Astrocyte (in vitro differentiated cells and primary cell): ENCODE measurements around the gene CDH13. TPM values are rescaled to one million over a fixed set of nuclear protein-coding genes. Genes with fewer than 3 reads are reported as not detected.

Experiments used
- DNase-seq: peaks from one replicate; pipeline ENCODE4 v3.0.0-alpha.2; 2010; ENCODE audit warnings: low read depth
- FAIRE-seq: peaks from 2 replicates; lab custom pipeline; 2011; peaks lifted over from hg19 to GRCh38; lab: Jason Lieb, UNC
- H2AFZ ChIP-seq: 2 replicates; pipeline ENCODE4 v1.6.0; 2012; ENCODE audit warnings: low read depth, low read length, inconsistent platforms
- H3K27ac ChIP-seq: 2 replicates; pipeline ENCODE4 v1.5.1; 2011; ENCODE audit warnings: low read depth, low read length, inconsistent platforms
- H3K27me3 ChIP-seq: 2 replicates; pipeline ENCODE4 v1.6.0; 2011; ENCODE audit warnings: low read length, inconsistent platforms; ENCODE audit not compliant: insufficient read depth
- H3K36me3 ChIP-seq: 2 replicates; pipeline ENCODE4 v1.5.1; 2011; ENCODE audit warnings: low read length, inconsistent platforms; ENCODE audit not compliant: insufficient read depth
- H3K4me1 ChIP-seq: 2 replicates; pipeline ENCODE4 v1.5.1; 2011; ENCODE audit warnings: low read length, inconsistent platforms; ENCODE audit not compliant: insufficient read depth
- H3K4me2 ChIP-seq: 2 replicates; pipeline ENCODE4 v1.6.0; 2012; ENCODE audit warnings: low read length, inconsistent platforms
- H3K4me3 ChIP-seq: 2 replicates; pipeline ENCODE4 v1.5.1; 2011; ENCODE audit warnings: low read depth, mild to moderate bottlenecking, low read length, inconsistent platforms; ENCODE audit not compliant: insufficient read depth
- H3K79me2 ChIP-seq: 2 replicates; pipeline ENCODE4 v1.6.0; 2012; ENCODE audit warnings: mild to moderate bottlenecking, low read length, inconsistent platforms; ENCODE audit not compliant: insufficient read depth
- H3K9ac ChIP-seq: 2 replicates; pipeline ENCODE4 v1.6.0; 2012; ENCODE audit warnings: mild to moderate bottlenecking, low read length, inconsistent platforms
- H3K9me3 ChIP-seq: 2 replicates; pipeline ENCODE4 v1.5.1; 2012; ENCODE audit warnings: low read depth, mild to moderate bottlenecking, low read length, inconsistent platforms; ENCODE audit not compliant: insufficient read depth
- H4K20me1 ChIP-seq: 2 replicates; pipeline ENCODE4 v1.6.0; 2012; ENCODE audit warnings: low read length, inconsistent platforms; ENCODE audit not compliant: insufficient read depth
- H3K27ac Mint-ChIP-seq: one replicate; pipeline ENCODE4 v1.8.0; 2021; ENCODE audit warnings: mild to moderate bottlenecking, mixed read lengths; ENCODE audit not compliant: unreplicated experiment
- H3K27me3 Mint-ChIP-seq: one replicate; pipeline ENCODE4 v1.8.0; 2021; ENCODE audit warnings: low read depth, mixed read lengths; ENCODE audit not compliant: unreplicated experiment
- H3K36me3 Mint-ChIP-seq: one replicate; pipeline ENCODE4 v1.8.0; 2021; ENCODE audit warnings: low read depth, mixed read lengths; ENCODE audit not compliant: unreplicated experiment
- H3K4me1 Mint-ChIP-seq: one replicate; pipeline ENCODE4 v1.8.0; 2021; ENCODE audit warnings: low read depth, mixed read lengths; ENCODE audit not compliant: unreplicated experiment
- H3K4me3 Mint-ChIP-seq: one replicate; pipeline ENCODE4 v1.8.0; 2021; ENCODE audit warnings: mild to moderate bottlenecking, moderate library complexity, mixed read lengths; ENCODE audit not compliant: unreplicated experiment
- H3K9me3 Mint-ChIP-seq: one replicate; pipeline ENCODE4 v1.8.0; 2021; ENCODE audit warnings: mild to moderate bottlenecking, mixed read lengths; ENCODE audit not compliant: unreplicated experiment
- CTCF ChIP-seq: IDR thresholded peaks from 2 replicates; pipeline ENCODE4 v1.5.1; 2011; ENCODE audit warnings: low read depth, mild to moderate bottlenecking, inconsistent platforms, low read length, moderate library complexity; ENCODE audit not compliant: insufficient read depth
- EZH2 ChIP-seq: IDR thresholded peaks from 2 replicates; pipeline ENCODE4 v1.6.1; 2012; ENCODE audit warnings: mild to moderate bottlenecking, low read length, inconsistent platforms; ENCODE audit not compliant: insufficient read depth
- total RNA-seq: library from RNA; stranded (reverse); gene quantifications from 2 replicates; pipeline ENCODE4 v1.2.1, GENCODE V29; 2021

CDH13 gene
- total RNA-seq, 1 donor from 2014 or later: 41.7 TPM

DNA sequence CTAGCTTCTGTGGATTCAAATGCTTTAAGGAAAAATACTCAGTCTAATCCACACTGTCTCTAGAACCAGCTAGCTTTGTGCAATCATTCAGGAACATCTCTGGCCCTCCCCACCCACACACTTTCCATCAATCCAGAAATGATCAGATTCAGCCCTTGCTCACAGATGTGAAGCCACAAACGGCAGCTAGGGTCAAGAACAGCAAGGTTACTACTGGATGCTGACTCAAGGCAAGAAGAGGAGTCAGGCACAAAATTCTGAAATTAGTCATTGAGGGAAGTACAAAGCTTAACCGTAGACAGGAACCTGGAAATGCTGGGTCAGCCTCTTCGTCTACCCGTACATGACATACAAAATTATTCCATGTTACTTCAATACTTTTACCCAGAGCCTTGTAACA lies 174.6 kb downstream of the CDH13 start:
- no peaks in the 10 kb centered on the region for H4K20me1 ChIP-seq
- no peaks in the 10 kb centered on the region for H3K27me3 ChIP-seq
- H3K4me3 ChIP-seq: no peak overlapping the region
- Mint-ChIP-seq H3K27ac (no peak overlapping the region), H3K36me3 (no peaks in the 10 kb centered on the region), H3K27me3 (peaks cover 12% of the 10 kb centered on the region), H3K4me3 (no peak overlapping the region), H3K9me3 (no peaks in the 10 kb centered on the region), H3K4me1 (no peaks in the 10 kb centered on the region)
- no peaks in the 10 kb centered on the region for H3K36me3 ChIP-seq
- no peaks in the 10 kb centered on the region for H3K4me1 ChIP-seq
- H3K27ac ChIP-seq: no peak overlapping the region
- no peaks in the 10 kb centered on the region for H3K79me2 ChIP-seq
- TF ChIP-seq EZH2 (no peak), CTCF (no peak)
- no peak overlapping the region for H2AFZ ChIP-seq
- no peaks in the 10 kb centered on the region for H3K9me3 ChIP-seq
- peak overlapping the region; percentile 16 for H3K4me2 ChIP-seq
- no peak overlapping the region for H3K9ac ChIP-seq
- DNase-seq: peak; percentile 64
- FAIRE-seq: no peak

DNA sequence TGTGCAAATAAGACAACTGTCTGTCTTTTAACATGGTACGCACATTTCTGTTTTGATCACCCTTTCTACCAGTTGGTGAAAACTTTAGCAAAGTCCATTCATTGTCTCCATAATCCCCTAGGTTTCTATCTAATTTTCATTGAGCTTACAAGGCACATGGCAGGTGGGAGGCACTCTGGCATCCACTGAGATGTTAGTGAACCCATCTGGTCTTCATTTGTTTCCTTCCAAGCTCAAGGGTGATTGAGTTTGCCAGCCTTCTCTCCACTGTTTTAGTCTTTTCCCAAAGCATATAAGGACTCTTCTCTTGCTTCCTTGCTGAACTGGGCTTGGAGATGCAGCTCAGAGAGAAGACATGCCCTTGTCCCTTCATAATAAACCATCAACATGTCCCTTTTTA lies 179.1 kb downstream of the CDH13 start:
- Mint-ChIP-seq H3K4me3 (no peak overlapping the region), H3K36me3 (no peaks in the 10 kb centered on the region), H3K27ac (no peak overlapping the region), H3K27me3 (peaks cover 16% of the 10 kb centered on the region), H3K4me1 (peaks cover 4% of the 10 kb centered on the region), H3K9me3 (no peaks in the 10 kb centered on the region)
- H3K27me3 ChIP-seq: no peaks in the 10 kb centered on the region
- no peaks in the 10 kb centered on the region for H4K20me1 ChIP-seq
- H3K27ac ChIP-seq: no peak overlapping the region
- DNase-seq: no peak
- no peak overlapping the region for H3K4me2 ChIP-seq
- no peak for TF ChIP-seq EZH2
- no peak for TF ChIP-seq CTCF
- H3K36me3 ChIP-seq: no peaks in the 10 kb centered on the region
- no peaks in the 10 kb centered on the region for H3K4me1 ChIP-seq
- no peak overlapping the region for H3K4me3 ChIP-seq
- no peak for FAIRE-seq
- no peak overlapping the region for H2AFZ ChIP-seq
- H3K79me2 ChIP-seq: peaks cover 4% of the 10 kb centered on the region
- no peaks in the 10 kb centered on the region for H3K9me3 ChIP-seq
- H3K9ac ChIP-seq: no peak overlapping the region

DNA sequence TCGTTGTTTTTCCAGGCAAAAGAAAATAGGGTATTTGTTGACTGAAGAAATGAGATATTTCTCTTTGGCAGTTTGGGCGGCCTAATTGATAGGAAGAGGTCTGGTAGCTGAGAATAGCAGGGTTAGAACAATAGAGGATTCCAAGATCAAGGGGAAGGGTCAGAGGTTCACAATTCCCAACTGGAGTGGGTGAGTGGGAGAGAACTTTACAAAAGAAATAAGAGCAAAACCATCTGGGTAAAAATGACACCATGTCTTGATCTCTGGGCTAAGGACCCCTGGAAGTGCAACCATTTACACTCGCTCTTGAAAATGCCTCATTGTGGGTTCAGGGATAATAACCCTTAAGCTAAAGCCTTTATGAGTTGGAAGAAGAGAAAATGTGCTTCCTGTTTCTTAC lies 180.5 kb downstream of the CDH13 start:
- H3K4me3 ChIP-seq: no peak overlapping the region
- Mint-ChIP-seq H3K36me3 (no peaks in the 10 kb centered on the region), H3K4me1 (peaks cover 4% of the 10 kb centered on the region), H3K9me3 (no peaks in the 10 kb centered on the region), H3K27ac (no peak overlapping the region), H3K4me3 (no peak overlapping the region), H3K27me3 (peaks cover 14% of the 10 kb centered on the region)
- peaks cover 4% of the 10 kb centered on the region for H4K20me1 ChIP-seq
- DNase-seq (no peak), FAIRE-seq (no peak)
- H3K27me3 ChIP-seq: no peaks in the 10 kb centered on the region
- no peaks in the 10 kb centered on the region for H3K9me3 ChIP-seq
- H3K36me3 ChIP-seq: no peaks in the 10 kb centered on the region
- H2AFZ ChIP-seq: no peak overlapping the region
- H3K27ac ChIP-seq: no peak overlapping the region
- H3K4me1 ChIP-seq: no peaks in the 10 kb centered on the region
- H3K9ac ChIP-seq: no peak overlapping the region
- H3K79me2 ChIP-seq: peaks cover 4% of the 10 kb centered on the region
- H3K4me2 ChIP-seq: no peak overlapping the region
- TF ChIP-seq EZH2 (no peak), CTCF (no peak)
